Hepatocyte (in vitro differentiated cells): ENCODE results near the gene RGS8. TPM values are rescaled to one million over a fixed set of nuclear protein-coding genes. Genes with fewer than 3 reads are reported as not detected.

Experiments used
- DNase-seq: peaks from one replicate; pipeline ENCODE4 v3.0.0-alpha.2; 2016; ENCODE audit warnings: low spot score
- H2AFZ ChIP-seq: fragments of 200-600 bp; sonication (generic); 2 replicates; pipeline ENCODE4 v1.6.0; 2016; ENCODE audit warnings: antibody characterized with exemption, mild to moderate bottlenecking
- H3K27ac ChIP-seq: fragments of 200-600 bp; sonication (generic); 2 replicates; pipeline ENCODE4 v1.5.1; 2016; ENCODE audit warnings: mild to moderate bottlenecking
- H3K27me3 ChIP-seq: fragments of 200-600 bp; sonication (generic); 2 replicates; pipeline ENCODE4 v1.6.1; 2016
- H3K36me3 ChIP-seq: fragments of 200-600 bp; sonication (generic); replicated peaks from 2 replicates; pipeline ENCODE4 v1.5.1; 2016; ENCODE audit warnings: low read depth; ENCODE audit not compliant: insufficient read depth
- H3K4me1 ChIP-seq: fragments of 200-600 bp; sonication (generic); 2 replicates; pipeline ENCODE4 v1.5.1; 2016; ENCODE audit warnings: mild to moderate bottlenecking, moderate library complexity; ENCODE audit not compliant: insufficient read depth
- H3K4me2 ChIP-seq: fragments of 200-600 bp; sonication (generic); 2 replicates; pipeline ENCODE4 v1.6.0; 2016
- H3K4me3 ChIP-seq: fragments of 200-600 bp; sonication (generic); 2 replicates; pipeline ENCODE4 v1.5.1; 2016; ENCODE audit warnings: mild to moderate bottlenecking
- H3K79me2 ChIP-seq: fragments of 200-600 bp; sonication (generic); 2 replicates; pipeline ENCODE4 v1.6.0; 2017; ENCODE audit warnings: mild to moderate bottlenecking
- H3K9me2 ChIP-seq: fragments of 200-600 bp; sonication (generic); replicated peaks from 2 replicates; pipeline ENCODE4 v1.6.0; 2017; ENCODE audit warnings: mild to moderate bottlenecking; ENCODE audit not compliant: insufficient read depth
- H3K9me3 ChIP-seq: fragments of 200-600 bp; sonication (generic); 2 replicates; pipeline ENCODE4 v1.5.1; 2016; ENCODE audit warnings: low read depth, mild to moderate bottlenecking
- H4K20me1 ChIP-seq: fragments of 200-600 bp; sonication (generic); 2 replicates; pipeline ENCODE4 v1.6.0; 2016; ENCODE audit warnings: mild to moderate bottlenecking; ENCODE audit not compliant: insufficient read depth, poor library complexity, severe bottlenecking
- EZH2 ChIP-seq: fragments of 200-600 bp; sonication (generic); IDR thresholded peaks from 2 replicates; pipeline ENCODE4 v1.6.1; 2016; ENCODE audit warnings: antibody characterized with exemption, mild to moderate bottlenecking, borderline replicate concordance
- EZH2phosphoT487 ChIP-seq: fragments of 200-600 bp; sonication (generic); IDR thresholded peaks from one replicate; pipeline ENCODE4 v1.6.1; 2018; ENCODE audit warnings: antibody characterized with exemption, mild to moderate bottlenecking, low read depth, moderate library complexity; ENCODE audit not compliant: unreplicated experiment, severe bottlenecking
- WGBS: methylation state at CpG from one replicate; pipeline ENCODE4 v1.1.6; 2016; ENCODE audit warnings: low lambda C conversion rate; ENCODE audit errors: missing lambda C conversion rate; 5-methylcytosine and 5-hydroxymethylcytosine counted together
- polyA plus RNA-seq: library from polyadenylated mRNA; unstranded; fragments of >200 nt; fragmentation: Nextera tagmentation; extraction: Ambion mirVana; gene quantifications from 2 replicates; pipeline ENCODE4 v1.2.1, GENCODE V29; 2016
- total RNA-seq: library from RNA; depleted of rRNA; stranded (reverse); fragments of >200 nt; gene quantifications from 2 replicates; pipeline ENCODE4 v1.2.3, GENCODE V29; 2014
- TF ChIP-seq, protein P1 (sequence below): fragments of 200-600 bp; sonication (generic); IDR thresholded peaks from 2 replicates; pipeline ENCODE4 v1.5.1; 2016; ENCODE audit warnings: antibody characterized with exemption, mild to moderate bottlenecking; ENCODE audit not compliant: poor library complexity

RGS8 gene
- total and polyA plus RNA-seq, 2 experiments from 2014 or later, result not detected

DNA sequence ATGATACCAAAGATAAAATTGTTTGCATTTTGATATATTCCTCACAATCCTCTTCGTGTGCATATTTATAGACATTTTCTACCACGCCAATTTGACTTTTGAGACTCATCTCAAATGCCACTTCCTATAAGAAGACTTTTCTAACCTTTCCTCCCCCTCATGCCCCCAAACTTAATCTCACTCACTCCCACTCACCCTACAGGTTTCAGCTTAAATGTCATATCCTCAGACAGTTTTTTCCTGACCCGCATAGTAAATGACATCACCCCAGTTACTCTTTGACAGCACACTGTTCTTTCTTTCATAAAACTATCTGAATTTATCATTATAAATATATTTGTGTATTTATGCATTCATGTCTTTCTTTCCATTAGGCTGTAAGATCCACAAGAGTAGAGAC is 29.6 kb upstream of the RGS8 start:
- no peaks in the 10 kb centered on the region for H3K27me3 ChIP-seq
- H3K4me2 ChIP-seq, result no peak overlapping the region
- H3K4me1 ChIP-seq, result no peaks in the 10 kb centered on the region
- no peak overlapping the region for H3K4me3 ChIP-seq
- no peak overlapping the region for H2AFZ ChIP-seq
- DNase-seq, result no peak
- H3K9me2 ChIP-seq, result no peaks in the 10 kb centered on the region
- no peak overlapping the region for H3K27ac ChIP-seq
- TF ChIP-seq, protein P1, sequence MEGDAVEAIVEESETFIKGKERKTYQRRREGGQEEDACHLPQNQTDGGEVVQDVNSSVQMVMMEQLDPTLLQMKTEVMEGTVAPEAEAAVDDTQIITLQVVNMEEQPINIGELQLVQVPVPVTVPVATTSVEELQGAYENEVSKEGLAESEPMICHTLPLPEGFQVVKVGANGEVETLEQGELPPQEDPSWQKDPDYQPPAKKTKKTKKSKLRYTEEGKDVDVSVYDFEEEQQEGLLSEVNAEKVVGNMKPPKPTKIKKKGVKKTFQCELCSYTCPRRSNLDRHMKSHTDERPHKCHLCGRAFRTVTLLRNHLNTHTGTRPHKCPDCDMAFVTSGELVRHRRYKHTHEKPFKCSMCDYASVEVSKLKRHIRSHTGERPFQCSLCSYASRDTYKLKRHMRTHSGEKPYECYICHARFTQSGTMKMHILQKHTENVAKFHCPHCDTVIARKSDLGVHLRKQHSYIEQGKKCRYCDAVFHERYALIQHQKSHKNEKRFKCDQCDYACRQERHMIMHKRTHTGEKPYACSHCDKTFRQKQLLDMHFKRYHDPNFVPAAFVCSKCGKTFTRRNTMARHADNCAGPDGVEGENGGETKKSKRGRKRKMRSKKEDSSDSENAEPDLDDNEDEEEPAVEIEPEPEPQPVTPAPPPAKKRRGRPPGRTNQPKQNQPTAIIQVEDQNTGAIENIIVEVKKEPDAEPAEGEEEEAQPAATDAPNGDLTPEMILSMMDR, result no peak
- TF ChIP-seq EZH2 (no peak), EZH2phosphoT487 (no peak)
- no peaks in the 10 kb centered on the region for H3K36me3 ChIP-seq
- H3K79me2 ChIP-seq, result no peaks in the 10 kb centered on the region
- no peaks in the 10 kb centered on the region for H4K20me1 ChIP-seq
- 87% methylated on average over 3 of the region's 3 CpGs for WGBS
- no peaks in the 10 kb centered on the region for H3K9me3 ChIP-seq

DNA sequence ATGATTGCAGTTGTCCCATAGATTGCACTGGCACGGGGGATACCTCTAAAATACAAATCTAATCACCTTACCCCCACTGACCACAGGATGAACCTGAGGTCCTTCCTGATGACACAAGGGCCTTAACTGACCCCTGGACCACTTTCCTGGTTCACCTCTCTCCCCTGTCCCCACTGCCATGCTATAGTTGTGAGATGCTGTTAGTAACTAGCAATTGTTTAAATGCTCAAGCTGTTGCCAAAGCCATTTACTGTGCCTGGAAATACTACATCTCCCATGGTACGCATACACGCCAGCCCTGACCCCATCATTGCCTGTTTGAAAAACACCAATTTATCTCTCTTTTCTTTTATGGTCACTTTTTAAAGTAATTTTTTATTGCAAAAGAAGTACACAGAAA is 29.1 kb upstream of the RGS8 start:
- no peaks in the 10 kb centered on the region for H3K36me3 ChIP-seq
- no peak overlapping the region for H3K27ac ChIP-seq
- 91% methylated on average over 3 of the region's 3 CpGs for WGBS
- H3K79me2 ChIP-seq, result no peaks in the 10 kb centered on the region
- TF ChIP-seq EZH2phosphoT487 (no peak), EZH2 (no peak)
- TF ChIP-seq, protein P1, result no peak
- no peak for DNase-seq
- no peaks in the 10 kb centered on the region for H3K9me2 ChIP-seq
- H4K20me1 ChIP-seq, result no peaks in the 10 kb centered on the region
- H3K27me3 ChIP-seq, result no peaks in the 10 kb centered on the region
- H2AFZ ChIP-seq, result no peak overlapping the region
- H3K9me3 ChIP-seq, result no peaks in the 10 kb centered on the region
- H3K4me1 ChIP-seq, result no peaks in the 10 kb centered on the region
- no peak overlapping the region for H3K4me2 ChIP-seq
- H3K4me3 ChIP-seq, result no peak overlapping the region

DNA sequence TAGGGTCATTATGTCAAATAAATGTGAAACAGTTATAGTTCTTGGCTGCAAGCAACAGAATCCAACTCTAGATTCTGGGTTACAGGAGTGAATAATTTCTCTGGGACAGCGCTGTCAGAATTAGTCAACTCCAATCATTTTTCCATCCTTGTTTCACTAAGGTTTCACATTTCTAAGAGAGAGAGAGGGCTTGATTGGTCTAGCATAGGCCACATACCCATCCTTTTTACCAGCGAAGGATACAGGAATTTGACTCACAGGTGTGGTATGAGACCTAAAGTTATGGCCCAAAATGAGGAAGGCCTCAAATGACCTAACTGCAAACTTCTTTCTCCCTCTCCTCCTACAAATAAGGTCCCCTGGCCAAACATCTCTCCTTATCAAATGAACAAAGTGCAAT is 25.5 kb upstream of the RGS8 start:
- Histone ChIP-seq H3K27me3 (no peaks in the 10 kb centered on the region), H3K79me2 (no peaks in the 10 kb centered on the region), H3K4me1 (no peaks in the 10 kb centered on the region), H2AFZ (no peak overlapping the region), H3K27ac (no peak overlapping the region), H3K4me2 (no peak overlapping the region), H3K36me3 (no peaks in the 10 kb centered on the region), H3K9me3 (no peaks in the 10 kb centered on the region), H3K9me2 (no peaks in the 10 kb centered on the region), H4K20me1 (no peaks in the 10 kb centered on the region), H3K4me3 (no peak overlapping the region)
- no peak for TF ChIP-seq EZH2
- TF ChIP-seq, protein P1, result no peak
- no peak for TF ChIP-seq EZH2phosphoT487
- DNase-seq, result no peak
- WGBS, result 88% methylated on average over 2 of the region's 2 CpGs

DNA sequence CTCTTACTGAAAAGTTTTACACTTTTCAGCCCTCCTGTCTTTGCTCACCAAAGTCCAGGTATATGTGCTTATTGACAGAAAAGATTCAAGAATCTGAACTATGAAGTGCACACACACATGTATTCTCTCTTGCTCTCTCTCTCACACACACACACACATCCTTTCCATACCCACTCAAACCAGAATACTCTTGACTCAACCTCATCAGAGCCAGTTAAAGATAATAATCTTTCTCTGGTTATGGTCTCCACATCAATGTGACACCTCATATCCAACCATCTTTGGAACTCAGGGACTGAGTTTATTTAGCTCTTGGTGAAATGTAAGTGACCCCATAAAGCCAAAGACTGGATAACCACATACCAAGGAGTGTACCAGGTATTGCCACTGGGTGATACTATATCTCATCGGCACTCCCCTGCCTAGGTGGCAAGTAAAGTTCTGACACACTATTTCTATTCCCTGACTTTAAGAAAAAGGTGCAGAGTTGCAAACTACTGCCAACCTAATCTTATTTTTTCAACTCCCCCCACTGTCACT is 24.9 kb upstream of the RGS8 start:
- 100% methylated on average over 1 of the region's 1 CpG for WGBS
- Histone ChIP-seq H4K20me1 (no peaks in the 10 kb centered on the region), H3K4me3 (no peak overlapping the region), H3K79me2 (no peaks in the 10 kb centered on the region), H3K9me3 (no peaks in the 10 kb centered on the region), H3K4me1 (no peaks in the 10 kb centered on the region), H3K27me3 (no peaks in the 10 kb centered on the region), H3K27ac (no peak overlapping the region), H3K9me2 (no peaks in the 10 kb centered on the region), H3K36me3 (no peaks in the 10 kb centered on the region), H2AFZ (no peak overlapping the region), H3K4me2 (no peak overlapping the region)
- DNase-seq, result no peak
- TF ChIP-seq EZH2phosphoT487 (no peak), EZH2 (no peak)
- TF ChIP-seq, protein P1, result no peak
